ENCODE measurements around the gene ATRX.
"Not testable (repeated sequence)": the region's sequence is repeated elsewhere in the genome, so short reads cannot be mapped to it uniquely, and the experiment has no call there.

Gene ATRX

DNA sequence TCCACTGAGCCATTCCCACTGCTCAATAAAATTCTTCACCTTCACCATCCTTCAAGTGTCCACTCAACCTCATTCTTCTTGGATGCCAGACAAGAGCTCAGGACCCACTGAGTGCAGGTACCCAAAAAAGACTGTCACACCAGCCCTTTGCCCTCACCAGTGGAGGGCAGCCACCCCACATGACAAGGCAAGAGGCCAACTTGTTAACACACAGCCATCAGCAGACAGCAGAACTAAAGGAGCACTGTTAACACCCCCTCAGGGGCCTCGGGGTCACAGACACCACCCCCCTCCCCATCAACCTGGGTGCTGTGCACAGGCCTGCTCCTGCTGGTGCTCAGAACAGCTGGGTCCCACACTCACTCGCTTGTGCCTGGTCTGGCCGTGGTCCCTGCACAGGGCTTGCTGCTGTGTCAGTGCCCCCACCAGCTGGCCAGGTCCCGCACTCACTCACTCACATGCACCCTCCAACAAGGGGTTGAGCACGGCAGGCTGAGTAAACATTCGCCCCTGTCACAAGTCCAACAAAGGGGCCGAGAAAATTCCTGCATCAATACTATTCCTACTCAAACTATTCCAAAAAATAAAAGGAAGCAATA lies 54.1 kb downstream of the ATRX start:
- no peak for DNase-seq (ENCODE audit: low read depth)

GRCh38 chrX:77726095-77726494 lies 59.9 kb downstream of the ATRX start:
- DNase-seq (ENCODE audit: low read depth) = not testable (repeated sequence)

DNA sequence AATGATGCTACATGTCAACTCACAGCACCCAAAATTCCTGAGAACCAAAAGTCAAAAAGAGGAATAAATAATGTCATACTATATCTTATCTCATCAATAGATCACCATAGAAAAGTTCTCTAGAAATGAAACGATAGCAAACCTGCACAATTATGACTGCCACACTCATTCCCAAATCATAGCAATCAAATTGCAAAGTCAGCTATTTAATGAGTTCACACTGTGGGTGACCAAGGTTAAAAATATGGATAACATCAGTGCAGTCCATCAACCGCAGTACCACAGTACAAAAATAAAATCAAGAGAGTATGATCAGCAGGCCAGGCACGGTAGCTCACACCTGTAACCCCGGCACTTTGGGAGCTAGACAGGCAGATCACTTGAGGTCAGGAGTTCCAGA lies 62.3 kb downstream of the ATRX start:
- no peak for DNase-seq (ENCODE audit: low read depth)

DNA sequence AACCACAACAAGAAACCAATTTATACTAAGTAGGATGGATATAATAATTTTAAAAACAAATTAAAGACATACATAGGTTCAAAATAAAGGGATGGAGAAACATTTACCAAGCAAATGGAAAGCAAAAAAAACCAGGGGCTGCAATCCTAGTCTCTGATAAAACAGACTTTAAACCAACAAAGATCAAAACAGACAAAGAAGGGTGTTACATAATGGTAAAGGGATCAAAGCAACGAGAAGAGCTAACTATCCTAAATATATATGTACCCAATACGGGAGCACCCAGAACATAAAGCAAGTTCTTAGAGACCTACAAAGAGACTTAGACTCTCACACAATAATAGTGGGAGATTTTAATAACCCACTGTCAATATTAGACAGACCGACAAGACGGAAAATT lies 66.6 kb downstream of the ATRX start:
- DNase-seq (ENCODE audit: low read depth) = no peak

DNA sequence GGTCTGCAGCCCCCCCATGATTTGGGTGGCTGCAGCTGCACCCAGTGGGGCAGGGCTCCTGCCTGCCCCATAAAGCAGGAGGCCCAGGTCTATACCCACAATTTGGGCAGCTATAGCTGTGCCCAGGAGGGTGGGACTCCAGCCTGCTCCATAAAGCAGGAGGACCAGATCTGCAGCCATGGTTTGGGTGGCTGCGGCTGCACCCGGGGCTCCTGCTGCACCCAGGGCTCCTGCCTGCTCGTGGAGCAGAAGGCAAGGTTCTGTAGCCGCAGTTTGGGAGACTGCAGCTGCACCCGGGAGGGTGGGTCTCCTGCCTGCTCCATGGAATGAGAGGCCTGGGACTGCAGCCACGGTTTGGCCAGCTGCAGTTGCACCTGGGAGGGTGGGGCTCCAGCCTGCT lies 81.1 kb downstream of the ATRX start:
- no peak for DNase-seq (ENCODE audit: low read depth)

- no peak for DNase-seq (ENCODE audit: low read depth)
These were observed 87.8 kb downstream of the ATRX start for GRCh38 chrX:77698242-77698641.

GRCh38 chrX:77694491-77694890 lies 91.5 kb downstream of the ATRX start:
- DNase-seq (ENCODE audit: low read depth) = no peak

- DNase-seq (ENCODE audit: low read depth) = no peak
These were observed 92.4 kb downstream of the ATRX start for GRCh38 chrX:77693594-77693993.

GRCh38 chrX:77691916-77692315 lies 94.1 kb downstream of the ATRX start:
- DNase-seq (ENCODE audit: low read depth) = no peak

GRCh38 chrX:77689376-77689775 lies 96.6 kb downstream of the ATRX start:
- no peak for DNase-seq (ENCODE audit: low read depth)

DNA sequence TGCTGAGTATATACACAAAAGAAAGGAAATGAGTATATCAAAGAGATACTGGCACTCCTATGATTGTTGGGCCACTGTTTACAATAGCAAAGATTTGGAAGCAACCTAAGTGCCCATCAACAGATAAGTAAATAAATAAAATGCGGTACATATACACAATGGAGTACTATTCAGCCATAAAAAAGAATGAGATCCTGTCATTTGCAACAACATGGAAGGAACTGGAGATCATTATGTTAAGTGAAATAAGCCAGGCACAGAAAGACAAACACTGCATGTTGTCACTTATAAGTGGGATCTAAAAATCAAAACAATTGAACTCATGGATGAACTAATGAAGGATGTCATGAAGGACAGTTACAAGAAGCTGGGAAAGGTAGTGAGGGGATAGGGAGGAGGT lies 100.3 kb downstream of the ATRX start:
- DNase-seq (ENCODE audit: low read depth) = not testable (repeated sequence)

- no peak for DNase-seq (ENCODE audit: low read depth)
These were observed 106.9 kb downstream of the ATRX start for GRCh38 chrX:77679144-77679543.

DNA sequence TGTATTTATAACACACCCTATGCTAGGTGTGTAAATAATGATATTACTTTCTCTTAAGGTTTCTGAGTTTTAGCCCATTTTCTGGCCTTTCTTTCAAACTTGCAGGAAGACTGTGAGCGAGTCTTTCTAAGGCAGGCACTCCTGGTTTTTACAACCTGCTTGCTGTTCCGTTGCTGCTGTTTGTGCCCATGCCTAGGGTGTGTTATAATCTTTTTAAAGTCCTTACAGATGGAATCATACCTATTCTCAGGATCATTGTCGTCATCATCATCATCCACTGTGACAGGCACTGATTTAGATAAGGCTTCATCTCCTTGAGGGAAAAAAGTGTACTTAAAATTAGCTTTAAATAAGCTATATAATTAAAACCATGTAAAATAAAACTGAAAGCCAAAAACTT lies 110.0 kb downstream of the ATRX start:
- DNase-seq (ENCODE audit: low read depth) = no peak

DNA sequence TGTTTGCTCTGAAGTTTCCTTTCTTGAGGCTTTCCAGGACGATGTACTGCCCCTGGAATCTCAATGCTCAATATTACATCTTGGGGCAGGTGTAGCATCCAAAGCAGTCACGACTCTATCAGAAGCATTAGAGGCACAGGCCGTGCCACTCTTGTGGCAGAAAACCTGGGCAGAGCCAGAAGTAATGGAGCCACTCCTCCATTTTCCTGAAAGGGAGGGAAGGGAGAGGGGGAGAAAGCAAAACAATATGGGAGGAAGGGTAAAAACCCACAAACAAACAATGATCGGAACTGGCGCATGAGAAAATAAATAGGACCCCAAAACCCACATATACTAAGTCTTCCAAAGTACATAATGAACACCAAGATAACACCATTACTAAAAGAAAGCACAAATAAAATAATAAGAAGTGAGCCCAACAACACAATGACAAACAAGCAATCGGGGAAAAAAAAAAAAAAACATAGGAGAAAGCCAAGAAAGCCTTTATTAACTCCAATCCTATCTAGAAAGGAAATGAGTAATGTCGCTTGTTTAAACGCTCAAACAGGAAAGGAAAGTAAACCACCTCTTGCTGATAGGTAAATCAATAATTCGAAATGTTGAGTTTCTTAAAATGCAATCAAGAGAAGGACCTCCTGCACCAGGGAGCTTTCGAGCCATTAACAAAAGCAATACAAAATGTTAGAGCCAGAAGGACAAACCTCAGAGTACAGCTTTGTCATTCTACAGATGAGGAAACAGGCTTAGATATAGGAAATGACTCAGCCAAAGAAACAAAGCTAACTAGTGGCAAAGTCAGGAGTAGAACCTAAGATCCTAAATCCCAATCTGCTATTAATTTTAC lies 117.4 kb downstream of the ATRX start:
- no peak for DNase-seq (ENCODE audit: low read depth)

GRCh38 chrX:77658886-77659285 lies 127.1 kb downstream of the ATRX start:
- DNase-seq (ENCODE audit: low read depth) = no peak

GRCh38 chrX:77652095-77652494 lies 133.9 kb downstream of the ATRX start:
- DNase-seq (ENCODE audit: low read depth) = no peak

GRCh38 chrX:77640702-77641101 lies 145.3 kb downstream of the ATRX start:
- DNase-seq (ENCODE audit: low read depth) = no peak

DNA sequence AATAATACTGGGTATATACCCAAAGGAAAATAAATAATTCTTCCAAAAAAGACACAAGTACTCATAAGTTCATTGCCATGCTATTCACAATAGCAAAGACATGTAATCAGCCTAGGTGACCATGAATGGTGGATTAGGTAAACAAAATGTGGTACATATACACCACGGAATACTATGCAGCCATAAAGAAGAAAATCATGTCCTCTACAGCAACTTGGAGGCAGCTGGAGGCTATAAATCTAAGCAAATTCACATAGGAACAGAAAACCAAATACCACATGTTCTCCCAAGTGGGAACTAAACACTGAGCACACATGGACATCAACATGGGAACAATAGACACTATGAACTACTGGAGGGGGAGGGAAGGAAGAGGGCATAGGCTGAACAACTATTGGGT lies 146.2 kb downstream of the ATRX start:
- DNase-seq (ENCODE audit: low read depth) = no peak

GRCh38 chrX:77638397-77638796 lies 147.6 kb downstream of the ATRX start:
- DNase-seq (ENCODE audit: low read depth) = no peak

DNA sequence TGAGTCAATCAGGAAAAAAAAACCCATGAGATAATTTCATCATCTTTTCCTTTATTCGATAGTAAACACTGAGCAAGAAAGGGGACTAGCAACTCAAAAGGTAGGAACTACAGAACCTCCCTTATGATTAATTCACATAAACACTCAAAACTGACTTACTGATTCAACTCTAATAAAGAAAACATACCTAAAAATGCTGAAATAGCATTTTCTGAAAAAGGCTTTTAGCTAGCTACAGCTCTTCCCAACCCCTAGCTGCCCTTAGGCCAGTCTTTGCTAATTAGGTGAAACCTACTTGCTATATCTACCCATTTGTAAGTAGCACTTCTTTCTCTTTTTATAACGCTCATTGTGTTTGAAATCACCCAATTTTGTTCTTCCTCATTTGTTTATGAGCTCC lies 150.6 kb downstream of the ATRX start:
- no peak for DNase-seq (ENCODE audit: low read depth)

- no peak for DNase-seq (ENCODE audit: low read depth)
These were observed 157.6 kb downstream of the ATRX start for GRCh38 chrX:77628294-77629025.

DNA sequence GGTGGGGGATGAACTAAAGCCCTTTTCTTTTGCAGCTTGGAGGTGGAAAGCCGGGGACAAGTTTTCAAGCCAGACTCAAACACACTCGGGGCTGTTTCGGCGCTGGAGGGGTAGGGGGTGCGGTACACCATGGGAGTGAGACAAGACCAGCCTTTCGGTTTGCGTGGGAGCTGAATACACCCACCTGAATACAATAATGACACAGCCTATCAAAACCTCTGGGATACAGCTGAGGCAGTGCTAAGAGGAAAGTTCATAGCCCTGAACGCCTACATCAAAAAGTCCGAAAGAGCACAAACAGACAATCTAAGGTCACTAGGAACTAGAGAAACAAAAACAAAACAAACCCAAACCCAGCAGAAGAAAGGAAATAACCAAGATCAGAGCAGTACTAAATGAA lies 163.3 kb downstream of the ATRX start:
- no peak for DNase-seq (ENCODE audit: low read depth)

DNA sequence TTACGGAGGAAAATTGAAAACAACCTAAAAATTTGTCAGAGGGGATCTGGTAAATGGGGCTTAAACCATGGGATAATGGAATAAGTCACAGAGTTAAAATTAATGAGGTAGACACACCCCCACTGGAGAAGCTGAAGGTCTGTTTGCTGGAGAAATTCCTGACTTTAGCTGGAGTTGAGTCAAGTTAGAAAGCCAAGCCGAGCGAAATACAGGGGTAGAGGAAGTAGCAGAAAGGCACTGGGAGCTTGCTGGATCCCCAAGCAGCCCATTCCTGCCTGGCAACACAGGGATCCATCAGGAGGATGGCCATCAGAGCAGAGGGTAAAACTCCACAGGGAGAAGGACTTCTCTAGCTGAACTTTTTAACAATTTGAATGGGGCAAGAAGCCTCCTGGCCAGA lies 163.8 kb downstream of the ATRX start:
- DNase-seq (ENCODE audit: low read depth) = no peak

All from stimulated activated CD8-positive, alpha-beta memory T cell treated with anti-CD3 and anti-CD28 coated beads, Interleukin-4, amount 100 ng/mL, for 24 hours (primary cell).